Myocyte (in vitro differentiated cells): ENCODE data around the gene BIN2. TPM values are rescaled to one million over a fixed set of nuclear protein-coding genes. Genes with fewer than 3 reads are reported as not detected.
"Not testable (repeated sequence)": the region's sequence is repeated elsewhere in the genome, so short reads cannot be mapped to it uniquely, and the experiment has no call there.

Source experiments
- DNase-seq: peaks from one replicate; pipeline ENCODE4 v3.0.0-alpha.2; 2012; ENCODE audit warnings: low read depth
- total RNA-seq: library from RNA; depleted of rRNA; stranded (reverse); fragments of >200 nt; gene quantifications from 2 replicates; pipeline ENCODE4 v1.2.3, GENCODE V29; 2014

Gene BIN2
- total RNA-seq, 1 donor from 2014 or later = not detected

DNA sequence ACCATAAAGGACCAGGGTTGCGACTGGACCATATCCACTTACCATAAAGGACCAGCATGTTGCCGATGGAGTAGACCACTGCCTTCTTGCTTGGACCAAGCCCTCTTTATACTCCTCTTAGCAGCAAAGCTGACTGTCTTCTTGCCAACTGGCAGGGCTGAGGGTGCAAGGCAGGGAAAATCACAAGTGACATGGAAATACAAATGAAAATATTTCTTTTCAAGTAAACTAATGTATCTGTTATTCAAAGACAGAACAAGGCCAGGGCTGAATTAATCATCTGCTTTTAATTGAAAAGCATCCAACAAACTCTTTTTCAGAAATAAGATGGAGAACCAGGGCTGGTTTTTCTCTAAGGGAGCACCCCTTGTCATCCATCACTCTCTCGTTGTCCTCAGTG is 22.6 kb upstream of the BIN2 start, which contains the start of gene CELA1:
TSS of gene CELA1 (minus strand) at position 99 of the 400 bp plus-strand sequence. CDS start at position 58, 41 bp downstream.
- DNase-seq = no peak

DNA sequence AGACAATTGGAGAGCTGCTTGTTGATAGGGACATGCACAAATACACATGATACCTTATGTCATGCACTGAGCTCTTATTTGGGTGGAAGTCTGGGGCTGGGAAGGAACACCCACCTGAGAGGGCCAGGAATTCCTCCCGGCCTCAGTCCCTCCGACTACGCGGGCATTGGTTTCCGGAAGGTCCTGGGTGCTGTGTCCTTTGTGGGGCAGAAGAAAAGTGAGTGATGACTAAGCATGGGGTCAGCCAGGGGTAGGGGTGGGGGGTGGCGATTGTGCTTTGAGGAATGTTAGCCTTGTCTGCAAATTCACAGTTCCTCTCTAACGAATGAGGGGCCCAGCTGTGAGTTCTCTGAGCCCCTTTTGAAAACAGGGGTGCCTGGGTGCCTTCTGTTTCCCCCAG is 21.7 kb upstream of the BIN2 start:
- no peak for DNase-seq

DNA sequence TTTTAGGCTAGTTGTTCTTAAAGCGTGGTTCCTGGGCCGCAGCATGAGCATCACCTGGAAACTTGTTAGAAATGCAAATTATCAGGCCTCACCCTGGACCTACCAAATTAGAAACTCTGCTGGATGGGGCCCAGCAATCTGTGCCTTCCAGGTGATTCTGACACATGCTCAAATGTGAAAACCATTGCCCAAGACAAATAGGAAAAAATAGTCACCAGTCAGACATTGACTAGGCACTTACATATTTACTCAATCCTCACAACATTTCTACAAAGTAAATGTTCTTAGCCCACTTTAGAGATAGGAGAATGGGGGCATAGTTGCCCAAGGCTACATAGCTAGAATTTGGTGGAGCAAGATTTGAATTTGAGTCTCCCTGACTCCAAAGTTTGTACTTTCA is 19.2 kb upstream of the BIN2 start:
- no peak for DNase-seq

DNA sequence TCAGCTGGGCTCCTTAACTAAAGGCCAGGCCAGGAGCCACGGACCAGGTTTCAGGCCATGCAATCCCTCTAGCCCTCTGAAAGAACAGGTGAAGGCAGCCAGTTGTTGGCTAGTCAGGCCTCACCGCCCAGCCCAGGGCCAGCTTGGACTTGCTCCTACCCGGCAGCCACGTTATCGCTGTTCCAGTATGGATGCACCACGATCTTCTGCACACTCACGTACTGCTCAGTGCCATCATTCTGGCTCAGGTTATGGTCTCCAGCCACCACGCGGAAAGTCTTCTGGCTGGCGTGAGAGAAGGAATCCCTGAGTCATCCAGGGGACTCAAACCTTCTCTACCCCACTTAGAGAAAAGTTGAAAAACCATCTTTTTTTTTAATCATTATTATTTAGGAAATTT is 18.4 kb upstream of the BIN2 start:
- DNase-seq = no peak

DNA sequence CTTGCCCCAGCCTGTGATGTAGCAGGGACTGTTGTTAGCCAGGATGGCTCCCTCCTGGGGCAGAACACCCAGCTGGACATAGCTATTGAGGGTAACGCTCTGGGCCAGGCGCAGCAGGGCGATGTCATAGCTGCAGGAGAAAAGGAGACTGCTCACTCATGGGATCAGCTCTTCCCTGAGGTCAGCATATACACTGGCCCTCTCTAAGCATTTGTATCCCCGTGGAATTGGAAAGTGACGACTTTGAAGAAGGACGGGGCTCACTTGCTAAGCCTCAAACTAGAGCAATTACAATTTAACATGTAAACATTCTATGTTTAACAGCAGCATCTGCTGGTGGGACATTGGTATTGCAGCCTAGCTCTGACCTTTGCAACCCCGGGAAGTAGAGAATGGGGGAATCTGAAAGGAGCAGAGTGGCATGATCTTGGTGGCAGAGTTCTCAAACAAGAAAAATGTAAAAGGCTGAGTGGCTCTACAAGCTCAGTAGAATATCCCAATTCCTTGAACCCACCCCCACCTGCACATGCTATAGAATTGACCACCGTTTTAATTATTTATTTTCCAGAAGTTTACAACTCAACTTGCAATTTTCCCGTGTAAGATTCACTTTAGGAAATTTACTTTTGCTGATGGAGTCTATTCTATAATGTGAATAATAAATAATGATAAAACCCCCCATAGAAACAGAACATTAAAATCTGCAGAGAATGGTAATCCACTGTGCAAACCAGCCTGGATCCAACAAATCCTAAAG is 17.5 kb upstream of the BIN2 start:
- DNase-seq = peak; percentile 78

DNA sequence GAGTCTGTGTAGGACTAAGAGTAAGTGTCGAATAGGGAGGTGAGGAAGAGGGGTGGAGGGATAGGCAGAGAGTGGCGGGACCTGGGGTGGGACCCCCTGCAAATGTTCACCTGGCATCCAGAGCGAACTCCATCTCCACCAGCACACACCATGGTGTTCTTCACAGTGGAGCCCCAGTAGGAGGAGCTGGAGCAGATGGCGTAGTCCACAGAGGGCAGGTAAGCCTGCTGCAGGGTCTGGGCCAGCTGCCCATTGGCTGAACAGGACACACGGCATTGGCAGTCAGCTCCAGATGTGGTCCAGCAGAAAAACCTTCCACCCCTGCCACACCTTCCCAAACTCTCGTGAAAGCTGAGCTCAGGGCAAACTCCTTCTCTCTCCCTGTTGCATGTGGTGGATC is 15.8 kb upstream of the BIN2 start:
- no peak for DNase-seq

DNA sequence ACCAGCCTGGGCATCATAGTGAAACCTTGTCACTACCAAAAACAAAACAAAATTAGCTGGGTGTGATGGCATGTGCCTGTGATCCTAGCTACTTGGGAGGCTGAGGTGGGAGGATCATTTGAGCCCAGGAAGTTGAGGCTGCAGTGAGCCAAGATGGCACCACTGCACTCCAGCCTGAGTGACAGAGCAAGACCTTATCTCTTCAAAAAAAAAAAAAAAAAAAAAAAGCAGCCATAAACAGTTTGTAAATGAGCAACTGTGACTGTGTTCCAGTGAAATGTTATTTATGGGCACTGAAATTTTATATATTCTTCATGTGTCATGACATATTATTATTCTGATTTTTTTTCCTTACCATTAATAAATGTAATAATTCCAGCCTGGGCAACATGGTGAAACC is 13.4 kb upstream of the BIN2 start:
- not testable (repeated sequence) for DNase-seq

DNA sequence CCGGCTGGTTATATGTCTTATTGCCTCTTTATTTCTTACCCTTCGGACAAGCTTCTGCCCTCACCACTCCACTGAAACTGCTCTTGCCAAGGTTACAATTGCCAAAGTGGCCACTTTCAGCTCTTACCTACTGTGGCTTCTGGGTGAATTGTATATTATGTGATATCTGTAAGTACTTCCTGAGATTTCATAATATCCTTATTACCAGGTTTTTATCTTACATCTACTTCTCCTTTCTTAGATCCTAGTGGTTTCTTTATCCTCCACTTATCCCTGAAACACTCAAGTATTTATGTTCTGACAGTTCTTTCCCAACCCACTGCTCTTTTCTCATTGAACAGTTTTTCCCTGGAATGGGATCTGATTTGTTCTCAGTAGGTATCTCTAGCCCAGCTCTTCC is 12.0 kb upstream of the BIN2 start:
- DNase-seq = no peak

DNA sequence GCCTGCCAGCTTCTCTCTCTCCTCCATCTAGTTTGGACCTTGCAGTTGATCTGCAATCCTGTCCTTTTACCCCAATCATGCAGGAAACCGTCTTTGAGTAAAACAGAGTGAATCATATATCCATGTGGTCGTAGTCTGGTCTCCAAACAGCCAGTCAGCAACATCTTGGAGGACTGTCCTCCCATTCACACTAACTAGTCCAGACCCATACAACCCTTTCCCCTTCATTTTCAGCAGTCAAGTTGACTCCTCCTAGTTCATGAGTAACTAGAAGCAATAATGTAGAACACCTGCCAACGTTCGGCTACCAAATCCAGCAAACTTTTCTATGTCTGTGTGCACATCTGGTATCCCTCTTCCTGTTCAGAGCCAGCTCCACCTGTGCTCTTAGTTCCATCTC is 10.8 kb upstream of the BIN2 start:
- no peak for DNase-seq

DNA sequence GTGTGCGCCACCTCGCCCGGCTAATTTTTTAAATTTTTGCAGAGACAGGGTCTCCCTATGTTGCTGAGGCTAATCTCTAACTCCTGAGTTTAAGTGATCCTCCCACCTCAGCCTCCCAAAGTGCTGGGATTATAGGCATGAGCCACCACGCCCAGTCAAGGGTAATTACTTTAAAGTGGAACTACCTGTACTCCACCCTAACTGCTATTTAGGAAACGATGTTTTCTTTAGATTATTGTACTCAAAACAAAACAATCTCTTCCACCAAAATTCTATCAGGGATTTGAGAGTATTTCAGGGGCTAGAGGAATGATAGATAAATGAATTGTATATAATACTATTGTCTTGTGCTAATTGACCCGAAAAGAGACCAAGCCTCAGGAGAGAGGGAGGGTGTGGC is 9.6 kb upstream of the BIN2 start:
- no peak for DNase-seq

DNA sequence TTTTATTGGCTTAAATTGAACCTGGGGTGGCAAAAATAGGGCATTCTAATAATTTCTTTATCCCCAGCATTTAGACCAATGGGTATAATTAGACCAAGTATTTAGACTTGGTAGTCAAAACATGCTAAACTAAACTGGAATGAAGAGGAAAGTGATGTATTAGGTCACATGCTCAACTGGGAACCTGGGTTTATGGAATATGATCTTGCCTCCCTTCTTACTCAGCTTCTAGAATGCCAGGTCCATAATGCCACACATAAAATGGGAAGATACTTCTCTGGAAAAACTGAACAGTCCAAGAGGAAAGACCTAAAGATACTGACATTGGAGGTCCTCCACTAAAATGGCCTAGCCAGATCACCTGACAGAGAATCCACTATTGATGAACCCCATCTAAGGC is 6.2 kb upstream of the BIN2 start:
- DNase-seq = no peak

DNA sequence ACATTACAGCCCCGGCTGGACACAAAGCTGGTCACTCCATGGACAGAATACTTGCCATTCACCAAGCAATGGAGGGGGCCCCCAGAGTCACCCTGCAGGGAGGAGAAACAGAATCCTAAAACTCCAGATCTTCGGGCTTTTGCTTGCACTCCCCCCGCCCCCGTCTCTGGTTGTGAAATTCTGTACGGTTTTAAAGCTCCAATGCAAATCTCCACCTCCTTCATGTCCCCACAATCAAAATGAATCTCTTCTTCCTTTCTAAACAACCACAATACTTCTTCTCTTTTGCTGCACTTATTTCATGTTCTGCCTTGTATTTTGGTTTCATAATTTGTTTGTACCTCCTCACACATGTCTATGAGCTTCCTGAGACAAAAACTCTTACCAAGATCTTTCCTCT is 5.8 kb upstream of the BIN2 start:
- DNase-seq = no peak

DNA sequence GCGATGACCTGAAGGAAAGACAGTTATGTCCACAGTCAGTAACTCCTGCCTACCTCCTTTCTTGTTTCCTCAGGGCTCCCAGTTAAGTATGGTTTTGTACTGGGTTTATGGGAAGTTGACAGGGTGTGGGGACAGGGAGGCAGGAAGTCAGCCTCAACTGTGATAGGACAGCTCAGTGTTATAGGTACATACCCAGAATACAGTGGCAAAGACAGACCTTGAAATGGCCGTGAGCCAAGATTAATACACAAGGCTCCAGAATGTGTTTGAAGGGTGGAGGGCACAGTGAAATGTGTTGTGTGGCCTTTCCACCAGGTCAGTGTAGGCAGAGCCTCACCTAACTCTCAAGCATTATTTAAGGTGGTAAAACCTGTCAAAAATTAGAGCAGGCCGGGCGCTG is 4.6 kb upstream of the BIN2 start:
- no peak for DNase-seq

DNA sequence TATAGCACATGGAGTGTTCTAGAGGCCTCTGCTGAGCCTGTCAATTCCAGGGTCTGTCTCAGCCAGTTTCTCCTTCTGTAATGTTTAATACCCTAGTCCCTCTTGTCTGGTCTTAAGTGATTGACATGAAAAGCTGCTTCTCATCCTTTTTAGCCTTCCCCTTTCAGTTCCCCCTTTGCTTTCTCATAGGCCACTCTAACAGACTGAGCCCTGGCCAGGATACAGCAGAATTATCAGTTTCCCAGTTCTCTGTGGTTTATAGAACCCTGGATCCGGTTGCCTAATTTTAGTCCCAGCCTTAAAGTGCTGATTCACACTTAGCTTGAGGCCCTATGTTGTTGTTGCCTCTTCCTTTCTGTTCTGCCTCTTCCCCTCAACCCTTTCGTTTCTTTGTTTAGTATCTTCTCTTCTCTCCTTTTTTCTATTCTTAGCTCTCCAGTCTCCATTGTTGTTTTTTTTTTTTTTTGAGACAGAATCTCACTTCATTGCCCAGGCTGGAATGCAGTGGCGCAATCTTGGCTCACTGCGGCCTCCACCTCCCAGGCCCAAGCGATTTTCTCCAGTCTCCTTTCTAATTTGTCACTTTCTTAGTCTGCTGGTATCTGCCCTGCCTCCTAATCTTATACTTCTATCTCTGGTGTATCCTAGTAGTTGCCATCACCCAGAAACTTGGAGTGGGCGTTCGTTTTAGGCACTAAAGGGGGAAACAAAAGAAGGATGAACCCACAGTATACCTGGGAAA is 2.9 kb upstream of the BIN2 start:
- DNase-seq = peak; percentile 86

DNA sequence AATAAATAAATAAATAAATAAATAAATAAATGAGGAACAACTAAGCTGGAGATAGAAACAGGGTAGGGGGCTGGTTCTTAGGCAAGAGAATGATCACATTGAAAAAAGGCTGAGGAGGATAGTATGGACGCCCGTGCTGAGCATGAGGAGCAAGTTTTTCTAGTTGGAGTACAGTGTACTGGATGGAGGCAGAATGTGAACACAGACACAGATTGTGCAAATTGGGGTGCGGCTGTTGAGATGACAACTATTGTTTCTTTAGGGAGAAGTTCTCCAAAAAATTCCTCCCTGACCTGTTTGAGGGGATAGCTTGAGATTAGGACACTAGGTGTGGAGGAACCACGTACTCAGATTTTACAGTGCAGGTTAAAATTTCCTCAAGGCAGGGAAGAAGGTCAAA is 979 bp upstream of the BIN2 start:
- no peak for DNase-seq

DNA sequence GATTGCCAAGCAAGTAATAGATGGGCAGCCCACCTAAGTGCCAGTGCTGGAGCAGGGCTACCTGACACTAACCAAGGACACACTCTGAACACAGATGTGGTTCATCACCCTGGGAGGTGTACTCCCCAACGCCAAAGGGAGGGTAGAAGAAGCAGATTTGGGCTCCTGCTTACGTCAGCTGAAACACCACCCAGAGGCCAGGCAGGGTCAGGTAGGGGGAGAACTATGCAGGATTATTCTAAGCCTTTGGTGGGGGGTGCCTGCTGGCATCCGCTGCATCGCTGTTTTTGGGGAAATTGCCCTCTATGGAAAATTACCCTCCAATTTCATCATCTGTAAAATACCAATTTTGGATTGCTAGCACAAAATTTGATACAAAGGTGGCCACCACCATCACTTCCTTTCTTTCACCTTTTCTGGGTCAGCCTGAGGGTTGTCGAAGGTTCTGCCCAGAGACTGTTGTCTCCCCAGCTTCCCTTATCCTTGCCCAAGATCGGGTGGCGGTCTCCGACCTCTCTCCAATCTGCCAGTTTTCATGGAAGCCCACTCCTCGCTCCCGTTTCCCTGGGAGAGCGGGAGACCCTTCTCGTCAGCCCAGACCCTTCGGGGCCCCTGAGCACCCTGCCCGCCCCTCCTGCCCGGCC is 535 bp downstream of the BIN2 start:
- no peak for DNase-seq

DNA sequence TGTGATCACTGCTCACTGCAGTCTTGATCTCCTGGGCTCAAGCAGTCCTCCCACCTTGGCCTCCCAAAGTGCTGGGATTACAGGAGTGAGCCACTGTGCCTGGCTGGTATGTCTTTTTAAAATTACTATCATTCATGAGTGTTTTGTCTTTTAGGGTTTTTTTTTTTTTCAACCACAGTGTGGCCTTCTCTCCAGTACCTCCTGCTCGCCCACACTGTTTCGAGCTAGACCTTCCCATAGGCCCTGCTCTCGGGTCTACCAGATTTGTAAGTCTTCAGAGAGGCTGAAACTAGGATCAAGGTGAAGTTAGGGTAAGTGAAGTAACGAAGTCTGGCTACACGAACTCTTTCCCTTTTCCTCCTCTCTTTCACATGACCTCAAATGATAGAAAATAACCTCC is 1.5 kb downstream of the BIN2 start:
- no peak for DNase-seq

DNA sequence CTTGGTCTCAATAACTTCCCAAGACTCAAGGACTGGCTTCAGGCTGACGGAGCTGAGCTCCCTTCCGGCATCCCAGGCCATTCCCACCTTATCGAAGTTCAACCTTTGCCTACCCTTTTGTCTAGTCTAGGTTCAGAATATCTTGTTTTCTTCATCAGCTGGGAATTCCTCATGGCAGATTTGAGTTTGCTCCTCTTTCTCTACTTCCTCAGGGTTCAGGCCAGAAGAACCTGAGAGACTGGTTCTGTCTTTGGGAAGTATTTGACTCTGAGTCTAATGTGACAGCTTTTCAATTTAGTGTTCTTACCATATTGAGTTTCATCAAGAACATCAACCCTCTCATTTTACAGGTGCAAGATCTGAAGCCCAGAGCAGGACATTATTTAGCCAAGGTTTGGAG is 2.1 kb downstream of the BIN2 start:
- DNase-seq = no peak

DNA sequence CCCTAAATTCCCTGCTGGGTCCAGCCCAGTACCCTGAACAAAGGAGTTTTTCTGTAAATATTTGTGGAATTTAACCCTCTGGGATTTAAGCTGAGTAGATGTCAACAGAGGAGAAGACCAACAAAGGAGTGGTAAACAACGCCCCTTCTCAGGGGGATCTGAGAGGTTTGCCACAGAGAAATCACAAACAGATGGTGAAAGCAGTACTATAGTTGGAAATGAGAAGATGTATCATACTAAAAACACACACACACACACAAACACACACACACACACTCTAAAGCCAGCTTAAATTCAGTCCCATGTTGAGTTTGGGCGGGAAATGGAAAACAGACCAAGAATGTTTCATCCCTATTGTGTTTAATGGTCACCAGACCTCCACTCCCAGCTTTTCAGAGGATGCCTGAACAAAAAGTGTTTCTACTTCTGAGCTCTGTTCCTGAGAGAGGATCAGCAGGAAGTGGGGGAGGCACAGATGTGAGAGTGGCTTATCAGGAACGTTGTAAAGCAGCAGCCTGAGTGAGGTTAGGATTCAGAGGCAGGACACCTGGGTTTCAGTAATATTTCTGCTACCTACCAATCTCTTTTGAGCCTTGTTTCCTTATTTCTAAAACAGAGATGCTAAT is 3.2 kb downstream of the BIN2 start:
- DNase-seq = peak; percentile 30

DNA sequence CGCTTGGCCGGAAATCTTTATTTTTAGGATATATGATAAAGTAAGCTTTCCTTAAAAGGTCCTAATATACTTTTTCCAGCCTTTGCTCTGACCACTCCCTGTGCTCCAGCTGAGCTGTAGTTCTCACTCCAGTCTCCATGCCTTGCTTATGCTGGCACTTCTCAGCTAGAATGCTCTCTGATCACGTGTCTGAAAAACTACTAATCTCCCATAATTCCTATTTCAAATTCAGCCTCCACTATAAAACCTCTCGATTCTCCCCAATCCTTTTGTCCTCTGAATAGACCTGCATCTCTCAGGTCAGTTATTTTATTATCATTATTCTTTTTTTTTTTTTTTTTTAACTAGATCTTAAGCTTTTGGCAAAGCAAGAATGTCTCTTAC is 3.7 kb downstream of the BIN2 start:
- no peak for DNase-seq

DNA sequence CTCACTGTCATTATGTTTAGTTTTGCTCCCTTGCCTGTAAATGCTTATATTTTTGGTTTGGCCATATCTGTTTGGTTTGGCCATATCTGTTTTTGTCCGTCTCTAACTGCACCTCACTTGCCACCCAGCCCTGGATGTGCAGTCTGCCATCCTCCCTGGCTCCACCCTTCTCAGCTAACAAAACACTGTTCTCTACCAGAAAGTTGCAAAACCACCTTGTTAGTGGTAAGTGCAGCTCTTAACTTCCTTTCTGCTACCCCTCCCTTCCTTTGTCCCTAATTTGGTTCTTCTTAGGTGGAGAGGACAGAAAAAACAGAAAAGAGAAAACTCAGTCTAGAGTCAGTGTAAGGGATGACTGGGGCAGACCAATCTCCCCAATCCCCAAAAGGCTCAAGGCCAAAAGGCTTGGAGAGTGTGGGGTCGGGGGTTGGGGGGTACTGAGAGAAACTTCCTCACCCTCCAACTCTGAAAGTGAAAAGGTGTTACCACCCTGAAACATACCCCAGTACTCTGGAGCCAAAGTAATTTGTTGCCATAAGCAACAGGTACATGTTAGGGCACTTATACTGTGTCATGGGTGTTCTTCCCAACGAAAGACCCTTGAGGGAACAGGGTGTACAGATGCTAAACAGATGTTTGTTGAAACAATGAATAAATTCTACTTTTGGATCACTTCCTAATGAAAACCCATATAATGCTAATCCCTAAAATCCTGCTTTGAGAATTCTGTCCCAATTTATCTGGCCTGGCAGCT is 5.0 kb downstream of the BIN2 start:
- no peak for DNase-seq
